Measurements from ENCODE around the gene TRAFD1.

TRAFD1 gene

GRCh38 chr12:112170376-112170775 is 45.0 kb downstream of the TRAFD1 start:
- H3K4me1 Mint-ChIP-seq: peaks cover 10% of the 10 kb centered on the region in 2 donors
- DNase-seq (no peak), ATAC-seq (replicated peaks) (peak; percentile 62 to 75)
- H3K27ac Mint-ChIP-seq: peak overlapping the region; percentile 77
- H3K9me3 Mint-ChIP-seq: no peaks in the 10 kb centered on the region
- no peak overlapping the region for H3K4me3 Mint-ChIP-seq
- peaks cover 35 to 52% of the 10 kb centered on the region in 2 donors for H3K36me3 Mint-ChIP-seq
- H3K27me3 Mint-ChIP-seq: no peaks in the 10 kb centered on the region

DNA sequence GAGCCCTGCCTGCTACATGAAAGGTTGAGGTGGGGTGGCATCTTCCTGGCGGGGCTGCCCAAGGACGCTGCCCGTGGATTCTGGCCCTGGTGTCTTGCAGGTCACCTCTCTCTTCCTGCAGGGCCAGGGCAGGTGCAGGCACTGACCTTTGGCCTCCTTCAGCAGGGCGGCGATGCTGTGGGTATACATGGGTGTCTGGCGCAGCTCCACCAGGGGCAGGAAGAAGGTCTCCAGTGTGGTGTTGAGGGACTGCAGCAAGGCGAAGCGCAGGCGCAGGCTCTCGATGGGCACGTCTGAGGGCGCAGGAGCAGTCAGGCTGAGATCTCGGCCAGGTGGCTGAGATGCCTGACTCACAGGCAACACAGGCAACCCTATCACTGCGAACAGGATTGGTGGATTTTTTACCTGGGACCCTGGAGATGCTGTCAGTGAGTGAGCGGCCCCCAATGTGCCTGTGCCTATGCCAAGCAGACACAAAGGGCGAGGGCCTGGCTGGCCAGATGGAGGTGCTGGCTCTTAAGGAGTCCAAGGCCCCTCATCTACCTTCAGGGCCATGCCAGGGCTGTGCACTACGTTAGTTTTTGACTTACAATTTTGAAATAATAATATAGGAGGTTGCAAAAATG is 45.7 kb downstream of the TRAFD1 start:
- H3K4me3 Mint-ChIP-seq: no peak overlapping the region
- ATAC-seq (replicated peaks) (no peak), DNase-seq (no peak)
- no peaks in the 10 kb centered on the region for H3K9me3 Mint-ChIP-seq
- peaks cover 10% of the 10 kb centered on the region in 2 donors for H3K4me1 Mint-ChIP-seq
- H3K27me3 Mint-ChIP-seq: no peaks in the 10 kb centered on the region
- no peak overlapping the region for H3K27ac Mint-ChIP-seq
- H3K36me3 Mint-ChIP-seq: peaks cover 43 to 53% of the 10 kb centered on the region in 2 donors

DNA sequence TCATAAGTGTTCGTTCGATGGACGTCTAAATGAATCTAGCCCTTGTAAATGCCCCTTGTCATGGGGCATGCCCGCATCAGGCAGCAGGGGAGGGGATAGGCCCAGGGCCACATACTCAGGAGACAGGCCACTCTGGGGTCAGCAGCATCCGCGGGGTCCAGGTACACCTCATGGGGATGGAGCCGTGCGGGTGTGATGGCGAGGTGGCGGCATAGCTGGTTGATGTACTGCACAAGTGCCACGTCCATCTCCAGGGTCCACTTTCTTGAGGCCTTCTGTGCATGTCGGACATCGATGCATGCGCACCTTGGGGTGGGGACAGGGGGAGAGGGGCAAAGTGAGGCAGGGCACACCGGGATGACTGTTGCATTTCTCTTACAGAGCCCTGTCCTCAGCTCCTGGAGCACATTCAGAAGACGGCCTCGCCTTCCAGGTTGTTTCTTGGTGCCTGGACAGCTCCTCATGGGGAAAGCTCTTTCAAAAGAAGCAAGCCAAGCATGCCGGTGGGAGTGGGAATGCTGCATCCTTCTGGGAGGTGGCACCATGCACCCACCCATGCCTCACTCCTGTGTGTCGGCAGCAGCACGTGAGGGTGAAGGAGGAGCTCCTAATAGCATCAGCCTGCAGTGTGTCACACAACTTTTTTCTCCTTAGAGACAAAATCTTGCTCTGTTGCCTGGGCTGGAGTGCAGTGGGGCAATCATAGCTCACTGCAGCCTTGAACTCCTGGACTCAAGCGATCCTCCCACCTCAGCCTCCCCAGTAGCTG is 47.4 kb downstream of the TRAFD1 start:
- Mint-ChIP-seq H3K27ac (peak overlapping the region; percentile 47), H3K36me3 (peaks cover 39 to 52% of the 10 kb centered on the region in 2 donors), H3K9me3 (no peaks in the 10 kb centered on the region), H3K4me1 (peaks cover 6 to 10% of the 10 kb centered on the region in 2 donors), H3K4me3 (no peak overlapping the region), H3K27me3 (no peaks in the 10 kb centered on the region)
- ATAC-seq (replicated peaks) (no peak), DNase-seq (no peak)

DNA sequence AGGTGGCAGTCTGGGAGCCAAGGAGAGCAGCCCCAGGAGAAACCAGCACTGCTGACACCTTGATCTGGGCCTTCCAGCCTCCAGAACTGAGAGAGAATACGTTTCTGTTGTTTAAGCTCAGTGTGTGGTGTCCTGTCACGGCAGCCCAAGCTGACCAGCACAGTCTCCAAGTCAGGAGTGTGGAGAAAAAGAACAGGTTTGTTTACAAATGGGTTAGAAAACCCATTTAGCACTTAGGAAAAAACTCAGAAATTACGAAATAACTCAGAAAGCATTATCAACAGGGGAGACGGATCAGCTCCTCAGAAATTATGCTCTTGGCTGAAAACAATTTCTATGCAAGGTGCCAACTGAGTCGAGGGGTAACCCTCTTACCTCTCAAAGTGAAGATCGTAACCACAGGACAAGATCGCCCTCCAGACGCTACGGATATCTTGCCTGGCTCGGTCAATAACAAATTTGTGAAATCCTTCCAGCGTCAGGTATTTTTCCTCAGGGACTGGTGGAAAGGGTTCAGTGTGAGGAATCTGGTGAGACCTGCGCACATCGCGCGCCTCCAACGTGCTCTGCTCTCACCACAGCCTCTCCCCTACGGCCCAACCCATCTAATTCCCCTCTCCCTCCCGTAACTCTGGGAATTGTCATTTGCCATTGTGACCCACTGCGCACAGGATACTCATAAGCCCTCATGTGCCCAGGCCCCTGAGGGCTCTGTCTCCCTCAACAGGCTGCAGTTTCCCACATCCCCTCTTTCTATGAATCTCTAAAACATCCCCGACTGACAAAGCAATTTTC is 50.2 kb downstream of the TRAFD1 start:
- DNase-seq: no peak
- no peak overlapping the region for H3K4me3 Mint-ChIP-seq
- H3K27ac Mint-ChIP-seq: no peak overlapping the region
- ATAC-seq (replicated peaks): no peak
- H3K36me3 Mint-ChIP-seq: peaks cover 47 to 54% of the 10 kb centered on the region in 2 donors
- H3K27me3 Mint-ChIP-seq: no peaks in the 10 kb centered on the region
- H3K4me1 Mint-ChIP-seq: peaks cover 7 to 12% of the 10 kb centered on the region in 2 donors
- no peaks in the 10 kb centered on the region for H3K9me3 Mint-ChIP-seq

- no peak overlapping the region for H3K4me3 Mint-ChIP-seq
These were observed 51.1 kb downstream of the TRAFD1 start for GRCh38 chr12:112176321-112177010.

GRCh38 chr12:112178796-112179195 is 53.4 kb downstream of the TRAFD1 start:
- H3K9me3 Mint-ChIP-seq: no peaks in the 10 kb centered on the region
- peaks cover 16 to 19% of the 10 kb centered on the region in 2 donors for H3K4me1 Mint-ChIP-seq
- no peaks in the 10 kb centered on the region for H3K27me3 Mint-ChIP-seq
- ATAC-seq (replicated peaks) (no peak), DNase-seq (no peak)
- peak overlapping the region; percentile 76 for H3K27ac Mint-ChIP-seq
- no peak overlapping the region for H3K4me3 Mint-ChIP-seq
- peaks cover 46 to 52% of the 10 kb centered on the region in 2 donors for H3K36me3 Mint-ChIP-seq

More at GRCh38 chr12:112176321-112177010, 51.1 kb downstream of the TRAFD1 start:
- no peak for DNase-seq
- H3K27ac Mint-ChIP-seq: no peak overlapping the region
- no peak for ATAC-seq (replicated peaks)
- peaks cover 47 to 54% of the 10 kb centered on the region in 2 donors for H3K36me3 Mint-ChIP-seq
- peaks cover 10% of the 10 kb centered on the region in 2 donors for H3K4me1 Mint-ChIP-seq
- H3K27me3 Mint-ChIP-seq: no peaks in the 10 kb centered on the region
- no peaks in the 10 kb centered on the region for H3K9me3 Mint-ChIP-seq

GRCh38 chr12:112179341-112179740 is 54.0 kb downstream of the TRAFD1 start:
- no peak for ATAC-seq (replicated peaks)
- Mint-ChIP-seq H3K27ac (peak overlapping the region; percentile 76), H3K36me3 (peaks cover 49 to 56% of the 10 kb centered on the region in 2 donors)

DNA sequence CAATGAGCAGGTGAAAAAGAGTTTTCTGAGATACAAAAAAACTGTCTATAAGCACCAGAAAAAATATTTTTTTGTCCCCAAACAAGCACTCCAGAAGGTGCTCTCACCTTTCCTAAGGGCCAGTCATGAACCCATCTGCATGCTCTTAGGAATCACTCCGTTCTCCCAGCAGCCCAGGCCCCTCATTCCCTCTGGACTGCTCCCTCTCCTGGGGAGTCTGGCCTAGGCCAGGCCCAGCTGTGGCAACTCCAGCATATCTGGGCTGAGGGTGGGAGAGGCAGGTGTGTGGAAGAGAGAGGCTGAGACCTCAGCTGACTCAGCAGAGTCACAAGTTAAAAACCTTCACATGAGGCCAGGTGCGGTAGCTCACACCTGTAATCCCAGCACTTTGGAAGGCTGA is 54.6 kb downstream of the TRAFD1 start:
- DNase-seq (no peak), ATAC-seq (replicated peaks) (no peak)
- no peaks in the 10 kb centered on the region for H3K27me3 Mint-ChIP-seq
- H3K27ac Mint-ChIP-seq: peak overlapping the region; percentile 51
- H3K4me1 Mint-ChIP-seq: peaks cover 18 to 23% of the 10 kb centered on the region in 2 donors
- H3K36me3 Mint-ChIP-seq: peaks cover 49 to 57% of the 10 kb centered on the region in 2 donors
- H3K4me3 Mint-ChIP-seq: no peak overlapping the region
- H3K9me3 Mint-ChIP-seq: no peaks in the 10 kb centered on the region

More at GRCh38 chr12:112179341-112179740, 54.0 kb downstream of the TRAFD1 start:
- H3K4me1 Mint-ChIP-seq: peaks cover 18 to 23% of the 10 kb centered on the region in 2 donors
- H3K9me3 Mint-ChIP-seq: no peaks in the 10 kb centered on the region
- H3K27me3 Mint-ChIP-seq: no peaks in the 10 kb centered on the region
- DNase-seq: no peak
- no peak overlapping the region for H3K4me3 Mint-ChIP-seq

GRCh38 chr12:112180422-112180821 is 55.1 kb downstream of the TRAFD1 start:
- peak; percentile 51 to 78 for ATAC-seq (replicated peaks)
- Mint-ChIP-seq H3K27ac (no peak overlapping the region), H3K27me3 (no peaks in the 10 kb centered on the region), H3K9me3 (no peaks in the 10 kb centered on the region), H3K36me3 (peaks cover 48 to 57% of the 10 kb centered on the region in 2 donors), H3K4me1 (peaks cover 18 to 23% of the 10 kb centered on the region in 2 donors), H3K4me3 (no peak overlapping the region)
- no peak for DNase-seq

DNA sequence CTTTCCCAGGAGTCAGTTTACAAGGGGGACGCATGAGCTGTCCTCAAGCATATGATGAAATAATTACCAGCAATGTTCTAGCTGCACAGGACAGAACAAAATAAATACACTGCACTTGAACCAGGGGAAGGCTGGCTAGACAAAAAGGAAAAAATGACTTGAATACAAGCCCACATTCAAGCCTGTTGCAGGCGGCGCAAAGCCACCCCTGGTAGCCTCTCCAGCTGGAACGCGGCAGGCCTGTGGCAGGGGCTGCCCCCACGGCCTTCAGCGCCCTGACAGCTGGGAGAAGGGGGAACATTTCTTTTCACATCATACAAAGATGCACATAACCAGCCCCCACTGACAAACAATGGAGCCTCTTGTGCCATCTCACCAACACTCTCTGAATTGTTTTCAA is 57.1 kb downstream of the TRAFD1 start:
- Mint-ChIP-seq H3K27ac (no peak overlapping the region), H3K27me3 (no peaks in the 10 kb centered on the region), H3K4me3 (no peak overlapping the region), H3K9me3 (no peaks in the 10 kb centered on the region), H3K4me1 (peaks cover 18 to 23% of the 10 kb centered on the region in 2 donors), H3K36me3 (peaks cover 38 to 46% of the 10 kb centered on the region in 2 donors)
- DNase-seq (no peak), ATAC-seq (replicated peaks) (no peak)

DNA sequence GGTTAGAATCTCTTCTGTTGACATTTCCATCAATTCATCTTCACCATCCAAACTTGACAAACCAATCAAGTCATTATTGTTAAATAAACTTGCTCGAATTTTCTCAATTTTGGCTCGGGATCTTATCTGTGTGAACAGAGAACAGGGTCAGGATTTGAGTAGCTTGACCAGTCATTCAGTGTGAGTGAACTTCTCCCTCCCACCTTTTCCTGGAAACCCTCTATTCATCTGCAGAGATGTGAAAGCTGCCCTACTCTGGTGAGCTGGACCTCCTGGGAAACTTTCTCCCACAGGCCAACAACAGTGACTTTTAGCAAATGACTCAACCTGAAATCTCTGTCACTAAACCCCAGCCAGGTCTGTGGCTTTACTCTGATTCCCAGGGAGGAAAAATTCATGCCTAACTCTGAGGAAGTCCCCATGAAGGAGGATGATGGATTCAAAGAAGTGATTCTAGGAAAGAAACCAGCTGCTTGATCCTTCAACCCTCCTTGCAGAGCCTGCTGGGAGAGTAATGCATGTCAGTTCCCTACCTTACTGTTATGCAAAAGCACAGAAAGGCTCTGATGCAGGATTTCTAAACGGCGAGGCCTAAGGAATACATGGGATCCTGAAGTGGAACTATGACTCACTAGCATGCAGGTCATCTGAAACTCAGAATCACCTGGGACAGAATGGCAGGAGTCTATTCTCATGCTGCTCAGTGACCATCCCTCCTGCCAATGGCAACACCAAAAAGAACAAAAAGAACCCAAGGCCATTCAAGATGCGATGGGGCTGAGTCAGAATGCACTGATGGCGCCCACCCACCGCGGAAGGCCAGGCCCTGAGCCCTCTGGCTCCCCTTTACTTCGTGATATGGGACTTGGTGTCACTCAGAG is 58.0 kb downstream of the TRAFD1 start:
- peaks cover 18 to 23% of the 10 kb centered on the region in 2 donors for H3K4me1 Mint-ChIP-seq
- no peaks in the 10 kb centered on the region for H3K9me3 Mint-ChIP-seq
- peak; percentile 48 to 73 for ATAC-seq (replicated peaks)
- H3K36me3 Mint-ChIP-seq: peaks cover 38 to 46% of the 10 kb centered on the region in 2 donors
- H3K27ac Mint-ChIP-seq: peak overlapping the region; percentile 47
- no peak overlapping the region for H3K4me3 Mint-ChIP-seq
- DNase-seq: no peak
- H3K27me3 Mint-ChIP-seq: no peaks in the 10 kb centered on the region

DNA sequence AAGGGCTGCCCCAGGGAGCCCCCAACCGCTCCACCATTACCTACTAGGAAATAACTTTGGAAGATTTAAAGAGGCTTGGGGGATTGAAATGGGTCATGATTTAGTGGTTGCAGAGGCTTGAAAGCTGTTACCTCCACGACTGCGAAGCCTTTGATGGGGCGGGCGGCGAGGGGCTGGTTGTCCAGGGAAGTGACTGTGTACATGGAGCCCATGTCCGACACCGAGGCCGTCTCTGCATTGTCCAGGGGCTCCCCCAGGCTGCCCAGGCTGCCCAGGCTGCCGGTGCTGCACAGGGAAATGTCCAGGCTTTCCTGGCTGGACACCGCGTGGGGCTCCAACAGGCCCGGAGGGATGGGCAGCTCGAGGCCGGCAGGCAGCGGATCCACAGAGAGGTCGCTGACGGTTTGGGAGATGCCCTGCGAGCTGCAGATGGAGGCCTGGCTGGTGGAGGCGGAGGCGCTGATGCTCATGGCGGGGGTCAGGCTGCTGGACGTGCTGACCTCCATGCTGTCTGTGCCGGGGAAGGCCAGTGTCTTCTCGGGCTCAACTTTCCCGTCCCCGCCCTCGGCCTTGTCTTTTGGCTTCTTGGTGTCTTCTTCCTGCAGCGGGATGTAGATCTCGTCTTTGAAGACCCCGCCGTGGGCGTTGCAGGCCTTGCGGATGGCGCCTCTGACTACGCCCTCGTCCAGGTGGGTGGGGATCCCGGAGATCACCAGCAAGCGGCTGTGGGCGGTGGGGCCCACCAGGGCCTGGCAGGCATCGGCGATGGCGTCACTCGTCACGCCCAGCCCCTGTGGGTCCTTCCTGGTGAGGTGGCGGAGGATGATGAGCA is 58.9 kb downstream of the TRAFD1 start:
- Mint-ChIP-seq H3K27ac (peak overlapping the region; percentile 47), H3K4me1 (peaks cover 18 to 23% of the 10 kb centered on the region in 2 donors), H3K27me3 (no peaks in the 10 kb centered on the region), H3K4me3 (no peak overlapping the region), H3K36me3 (peaks cover 32 to 45% of the 10 kb centered on the region in 2 donors), H3K9me3 (no peaks in the 10 kb centered on the region)
- no peak for DNase-seq
- no peak for ATAC-seq (replicated peaks)

Measured in stimulated activated naive B cell treated with anti-CD40 and anti-IgM and Interleukin-4, amounts not matched to agents 10 μg/mL and 1 μg/mL and 100 μg/mL, for 72 hours (primary cell).